Stimulated activated CD8-positive, alpha-beta memory T cell treated with anti-CD3 and anti-CD28 coated beads, Interleukin-4, amount 100 ng/mL, for 24 hours (primary cell): ENCODE measurements around the gene PPFIA1.
"Not testable (repeated sequence)": the region's sequence is repeated elsewhere in the genome, so short reads cannot be mapped to it uniquely, and the experiment has no call there.

Experiments
- DNase-seq: peaks from one replicate; pipeline ENCODE4 v3.0.0-alpha.2; 2020; ENCODE audit warnings: low read depth

PPFIA1 gene

DNA sequence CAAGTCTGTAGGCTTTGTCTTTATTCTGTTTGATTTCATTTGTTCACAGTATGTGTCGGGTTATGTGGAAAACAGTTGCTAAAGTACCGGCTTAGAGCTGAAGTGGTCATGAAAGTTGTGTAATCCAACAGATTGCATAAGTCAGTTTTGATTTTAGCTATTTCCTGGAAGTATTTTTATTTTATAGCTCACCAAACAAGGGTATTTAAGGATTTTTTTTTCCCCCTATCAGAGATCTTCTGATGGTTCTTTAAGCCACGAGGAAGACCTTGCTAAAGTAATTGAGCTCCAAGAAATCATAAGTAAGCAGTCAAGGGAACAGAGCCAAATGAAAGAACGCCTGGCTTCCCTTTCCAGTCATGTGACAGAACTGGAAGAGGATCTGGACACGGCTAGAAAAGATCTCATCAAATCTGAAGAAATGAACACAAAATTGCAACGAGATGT lies 55.9 kb downstream of the PPFIA1 start:
- no peak for DNase-seq

DNA sequence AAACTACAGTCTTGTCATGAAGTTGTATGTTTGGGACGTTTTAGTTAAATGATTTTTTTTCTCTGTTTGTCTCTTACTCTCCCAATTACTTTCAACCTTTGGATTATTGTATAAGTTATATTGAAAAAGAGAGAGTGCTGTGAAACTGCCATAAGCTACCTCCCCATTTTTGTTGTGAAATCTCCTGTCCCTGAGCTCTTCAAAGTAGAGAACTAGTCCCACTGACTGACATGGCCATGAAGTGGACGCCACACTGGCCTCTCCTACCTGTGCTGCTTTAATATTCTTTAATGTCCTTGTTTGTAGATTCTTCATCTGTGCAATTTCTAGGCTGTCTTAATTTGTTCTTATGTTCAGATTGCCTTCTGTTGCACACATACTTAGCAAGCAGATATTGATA lies 56.3 kb downstream of the PPFIA1 start:
- no peak for DNase-seq

DNA sequence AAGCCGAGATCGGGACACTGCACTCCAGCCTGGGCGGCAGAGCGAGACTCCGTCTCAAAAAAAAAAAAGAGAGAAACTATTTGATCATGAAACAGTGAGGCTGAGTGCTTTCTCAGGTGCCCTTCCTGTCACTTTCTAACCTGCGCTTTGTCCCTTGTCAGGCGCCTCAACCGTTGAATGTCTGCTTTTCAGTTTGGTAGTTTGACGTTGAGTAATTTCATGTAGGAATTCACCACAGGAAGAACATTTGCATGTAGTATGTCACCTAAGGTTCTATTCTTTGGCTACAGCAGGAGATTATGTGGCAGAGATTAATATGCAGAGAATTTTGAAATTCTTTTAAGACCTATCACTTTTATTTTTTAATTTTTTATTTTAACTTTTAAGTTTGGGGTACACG lies 57.2 kb downstream of the PPFIA1 start:
- DNase-seq = no peak

DNA sequence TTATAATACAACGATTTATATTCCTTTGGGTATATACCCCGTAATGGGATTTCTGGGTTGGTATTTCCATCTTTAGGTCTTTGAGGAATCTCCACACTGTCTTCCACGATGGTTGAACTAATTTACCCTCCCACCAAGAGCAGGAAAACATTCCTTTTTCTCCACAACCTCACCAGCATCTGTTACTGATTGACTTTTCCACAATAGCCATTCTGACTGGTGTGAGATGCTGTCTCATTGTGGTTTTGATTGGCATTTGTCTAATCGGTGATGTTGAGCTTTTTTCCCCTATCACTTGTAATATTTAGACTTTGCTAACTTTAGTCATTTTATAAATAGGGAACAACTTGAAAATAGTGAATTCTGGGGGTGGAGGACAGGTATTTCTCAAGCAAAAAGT lies 58.1 kb downstream of the PPFIA1 start:
- DNase-seq = no peak

DNA sequence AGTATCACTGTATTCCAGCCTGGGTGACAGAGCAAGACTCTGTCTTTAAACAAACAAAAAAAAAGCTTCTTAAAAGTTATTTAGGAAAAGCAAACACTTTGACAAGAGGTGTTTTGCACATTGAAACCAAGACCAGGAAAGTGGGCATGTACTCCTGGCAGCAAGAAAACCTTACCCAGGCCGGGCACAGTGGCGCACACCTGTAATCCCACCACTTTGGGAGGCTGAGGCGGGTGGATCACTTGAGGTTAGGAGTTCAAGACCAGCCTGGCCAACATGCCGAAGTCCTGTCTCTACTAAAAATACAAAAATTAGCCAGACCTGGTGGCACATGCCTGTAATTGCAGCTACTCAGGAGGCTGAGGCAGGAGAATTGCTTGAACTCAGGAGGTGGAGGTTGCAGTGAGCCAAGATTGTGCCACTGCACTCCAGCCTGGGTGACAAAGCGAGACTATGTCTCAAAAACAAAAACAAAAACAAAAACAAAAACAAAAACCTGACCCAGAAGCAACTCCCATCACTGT lies 60.9 kb downstream of the PPFIA1 start:
- not testable (repeated sequence) for DNase-seq

DNA sequence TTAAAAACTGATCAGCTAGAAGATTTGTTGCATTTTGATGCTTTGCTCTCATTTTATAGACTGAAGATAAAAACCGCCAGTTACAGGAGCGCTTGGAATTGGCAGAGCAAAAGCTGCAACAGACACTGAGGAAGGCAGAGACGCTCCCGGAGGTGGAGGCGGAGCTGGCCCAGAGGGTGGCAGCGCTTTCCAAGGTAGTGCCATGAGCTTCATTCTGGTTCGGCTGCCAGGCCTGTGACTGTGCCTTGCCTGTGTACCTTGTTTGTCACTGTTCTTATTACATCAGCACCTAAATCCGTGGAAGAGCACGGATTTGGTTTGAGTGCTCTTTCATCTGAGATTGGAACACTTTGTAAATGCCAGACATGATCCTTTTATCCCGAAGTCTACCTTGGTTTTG lies 61.4 kb downstream of the PPFIA1 start:
- DNase-seq = no peak

DNA sequence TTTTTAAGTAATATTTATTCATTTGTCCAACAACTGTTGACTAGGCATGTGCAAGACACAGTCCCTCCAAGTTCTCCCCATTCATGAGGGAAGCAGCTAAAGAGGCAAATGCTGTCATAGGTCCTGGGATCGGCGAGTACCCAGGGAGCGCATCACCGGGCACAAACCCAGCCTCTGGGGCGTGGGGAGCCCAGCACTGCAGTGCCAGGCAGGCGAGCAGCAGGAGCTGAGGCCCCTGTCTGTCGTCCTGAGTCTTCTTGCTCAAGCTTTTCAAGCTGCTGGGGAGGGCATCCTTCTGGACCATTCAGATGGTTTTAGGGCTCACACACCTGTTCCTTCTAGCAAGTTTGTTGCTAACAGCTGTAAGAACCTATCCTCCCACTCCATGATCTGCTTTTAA lies 62.1 kb downstream of the PPFIA1 start:
- no peak for DNase-seq

DNA sequence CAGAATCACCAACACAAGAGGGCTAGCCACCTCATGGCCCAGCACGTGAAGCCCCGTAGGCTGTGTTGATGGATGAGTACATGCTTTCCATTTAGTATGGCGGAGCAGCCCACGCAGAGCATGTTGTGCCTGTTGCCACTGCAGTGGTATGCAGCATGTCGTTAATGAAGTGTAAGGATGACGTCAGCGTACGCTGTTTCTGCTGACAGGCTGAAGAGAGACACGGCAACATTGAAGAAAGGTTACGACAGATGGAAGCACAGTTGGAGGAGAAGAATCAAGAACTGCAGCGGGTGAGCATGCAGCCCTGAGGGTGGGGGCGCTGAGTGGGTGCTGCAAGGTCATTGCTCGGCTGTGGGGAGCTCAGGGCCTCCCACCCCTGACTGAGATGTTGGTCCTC lies 62.8 kb downstream of the PPFIA1 start:
- DNase-seq = no peak

DNA sequence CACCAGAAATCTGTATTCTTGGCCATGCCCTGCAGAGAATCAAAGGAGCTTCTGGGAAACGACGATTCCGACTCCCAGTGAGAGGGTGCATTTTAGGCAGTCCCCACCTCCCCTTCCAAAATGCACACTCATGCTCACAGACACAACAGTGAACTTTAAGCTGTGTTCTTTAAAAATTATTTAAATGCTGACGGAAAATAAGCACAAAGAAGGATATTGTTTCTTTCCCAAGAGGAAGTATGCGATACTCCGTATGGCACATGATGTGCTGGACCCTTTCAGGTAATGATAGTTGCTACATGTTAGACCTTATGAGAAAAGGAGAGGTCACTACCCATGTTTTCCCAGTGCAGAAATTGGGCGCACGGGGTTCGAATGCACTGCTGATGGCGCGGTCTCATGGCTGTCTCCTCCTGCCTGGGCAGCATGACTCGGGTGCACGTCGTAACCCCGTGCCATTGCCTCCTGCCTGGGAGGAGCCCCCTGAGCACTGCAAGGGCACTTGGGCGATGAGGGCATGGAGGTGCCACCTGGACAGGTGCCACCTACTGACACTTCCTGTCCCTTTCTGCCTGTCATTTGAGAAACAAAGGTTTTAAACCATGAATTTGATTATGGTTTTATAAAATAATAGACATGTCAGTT lies 64.0 kb downstream of the PPFIA1 start:
- DNase-seq = no peak

DNA sequence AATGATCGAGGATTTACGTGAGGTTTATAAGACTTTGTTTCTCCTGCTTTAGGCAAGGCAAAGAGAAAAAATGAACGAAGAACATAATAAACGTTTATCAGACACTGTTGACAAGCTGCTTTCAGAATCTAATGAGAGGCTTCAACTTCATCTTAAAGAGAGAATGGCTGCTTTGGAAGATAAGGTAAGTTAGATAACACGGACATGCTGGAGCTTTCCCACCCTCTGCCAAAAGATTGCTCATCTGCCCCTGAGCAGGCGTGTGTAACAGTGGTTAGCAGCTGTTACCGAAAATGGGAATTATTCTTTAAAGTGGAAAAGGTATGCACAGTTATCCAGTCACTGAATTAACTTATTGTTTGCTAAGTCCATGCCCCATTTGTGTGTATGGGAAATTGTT lies 65.0 kb downstream of the PPFIA1 start:
- DNase-seq = no peak

DNA sequence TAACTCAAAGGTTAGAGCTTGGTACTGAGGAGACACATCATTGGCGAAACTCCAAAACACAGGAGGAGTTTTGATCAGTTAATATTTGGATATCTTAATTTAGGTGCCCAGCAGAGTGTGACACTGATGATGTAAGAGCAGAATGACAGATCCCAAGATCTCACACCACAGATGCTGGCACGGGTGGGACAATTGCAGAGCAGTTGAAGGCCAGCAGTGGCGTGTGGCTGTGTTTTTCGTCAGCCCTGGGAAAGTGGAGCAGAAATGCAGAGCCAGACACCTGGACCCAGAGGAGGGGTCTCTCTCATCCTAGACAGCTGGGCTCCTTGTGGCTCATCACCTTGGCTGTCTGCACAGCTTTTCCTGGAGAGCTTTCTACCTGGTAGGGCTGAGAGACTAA lies 68.1 kb downstream of the PPFIA1 start:
- DNase-seq = no peak

DNA sequence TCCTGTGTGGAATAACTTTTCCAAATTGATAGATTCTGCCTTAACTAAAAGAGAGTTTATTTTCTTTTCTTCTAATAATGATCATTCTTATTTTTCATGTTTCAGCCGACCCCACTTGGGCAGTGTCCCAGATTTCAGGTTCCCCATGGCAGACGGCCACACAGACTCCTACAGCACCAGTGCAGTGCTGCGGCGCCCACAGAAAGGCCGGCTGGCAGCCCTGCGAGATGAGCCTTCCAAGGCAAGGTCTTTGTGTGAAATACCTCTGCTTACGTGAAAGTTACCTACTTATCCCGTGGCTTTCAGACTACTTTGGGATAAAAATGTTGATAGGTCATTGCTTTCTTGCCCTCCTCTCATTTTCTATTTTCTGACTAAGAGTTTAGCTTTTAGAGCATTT lies 68.6 kb downstream of the PPFIA1 start:
- no peak for DNase-seq

DNA sequence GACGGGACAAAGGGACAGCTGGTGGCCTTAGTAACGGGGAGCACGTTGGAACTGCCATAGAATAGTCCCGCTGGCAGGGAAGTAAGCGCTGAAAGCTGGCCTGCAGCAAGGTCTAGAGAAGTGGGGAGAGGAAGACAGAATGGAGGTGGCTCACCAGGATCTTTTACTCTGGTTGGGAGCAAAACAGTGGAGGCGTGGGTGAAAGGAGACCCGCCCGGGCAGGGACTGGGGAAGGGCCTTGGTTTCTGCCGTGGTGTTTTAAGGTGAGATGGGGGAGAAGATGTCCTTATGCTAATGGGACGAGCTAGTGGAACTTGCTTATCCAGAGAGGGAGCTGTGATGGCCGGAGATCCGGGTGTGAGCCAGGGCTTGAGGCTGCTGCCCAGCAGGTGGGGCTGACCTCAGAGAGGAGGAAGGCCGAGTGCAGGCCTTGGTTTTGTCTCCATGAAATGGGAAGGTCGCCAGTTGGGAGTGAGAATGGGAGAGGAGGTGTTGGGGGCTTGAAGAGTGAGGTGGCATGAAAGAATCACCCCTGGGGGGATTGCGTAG lies 71.5 kb downstream of the PPFIA1 start:
- no peak for DNase-seq

DNA sequence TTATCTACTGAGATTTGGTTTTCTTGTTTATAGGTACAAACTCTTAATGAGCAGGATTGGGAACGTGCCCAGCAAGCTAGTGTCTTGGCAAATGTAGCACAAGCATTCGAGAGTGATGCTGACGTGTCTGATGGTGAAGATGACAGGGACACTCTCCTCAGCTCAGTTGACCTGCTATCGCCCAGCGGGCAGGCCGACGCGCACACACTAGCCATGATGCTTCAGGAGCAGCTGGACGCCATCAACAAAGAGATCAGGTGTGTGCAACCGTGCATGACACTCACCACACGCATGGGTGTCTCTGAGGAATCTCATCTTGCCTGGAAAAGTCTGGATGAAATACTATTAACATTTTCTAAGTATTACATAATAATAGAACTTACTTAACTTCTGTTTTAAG lies 73.1 kb downstream of the PPFIA1 start:
- no peak for DNase-seq

DNA sequence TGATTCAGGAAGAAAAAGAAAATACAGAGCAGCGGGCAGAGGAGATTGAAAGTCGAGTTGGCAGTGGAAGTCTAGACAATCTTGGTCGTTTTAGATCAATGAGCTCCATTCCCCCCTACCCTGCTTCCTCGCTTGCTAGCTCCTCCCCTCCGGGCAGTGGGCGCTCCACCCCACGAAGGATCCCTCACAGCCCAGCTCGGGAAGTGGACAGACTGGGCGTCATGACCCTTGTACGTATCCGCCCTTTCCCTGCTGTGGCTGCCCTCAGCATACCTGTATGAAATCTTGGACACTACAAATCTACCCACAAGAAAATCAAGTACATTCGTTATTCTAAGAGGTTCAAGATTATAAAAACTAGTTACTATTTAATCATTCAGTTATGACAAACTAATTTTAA lies 77.7 kb downstream of the PPFIA1 start:
- no peak for DNase-seq

DNA sequence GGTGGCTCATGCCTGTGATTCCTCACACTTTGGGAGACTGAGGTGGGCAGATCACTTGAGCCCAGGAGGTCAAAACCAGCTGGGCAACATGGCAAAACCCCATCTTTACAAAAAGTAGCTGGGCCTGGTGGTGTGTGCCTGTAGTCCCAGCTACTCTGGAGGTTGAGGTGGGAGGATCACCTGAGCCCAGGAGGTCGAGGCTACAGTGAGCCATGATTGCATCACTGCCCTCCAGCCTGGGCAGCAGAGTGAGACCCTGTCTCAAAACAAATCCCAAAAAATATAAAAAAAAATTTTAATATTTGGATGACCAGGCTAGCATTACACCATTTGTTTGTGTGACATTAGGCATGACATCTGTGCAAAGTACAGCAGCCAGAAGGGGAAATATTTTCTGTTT lies 78.1 kb downstream of the PPFIA1 start:
- DNase-seq = no peak

DNA sequence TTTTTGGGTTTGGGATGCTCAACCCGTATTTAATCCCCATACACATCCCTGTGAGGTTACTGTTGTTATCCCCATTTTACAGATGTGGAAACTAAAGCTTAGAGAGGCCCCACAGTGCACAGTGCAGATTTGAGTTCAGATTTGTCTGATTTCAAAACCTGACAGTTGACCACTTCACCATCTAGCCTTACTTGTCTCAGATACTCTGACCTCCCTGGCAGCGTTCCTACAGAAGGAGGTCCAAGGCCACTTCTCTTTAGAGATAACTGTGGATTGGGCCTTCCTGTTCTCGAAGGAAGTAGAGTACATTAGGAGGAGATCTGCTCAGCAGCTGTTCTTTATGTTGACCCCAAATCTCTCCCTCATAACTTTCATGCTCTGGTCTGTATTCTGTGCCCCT lies 81.2 kb downstream of the PPFIA1 start:
- DNase-seq = no peak

DNA sequence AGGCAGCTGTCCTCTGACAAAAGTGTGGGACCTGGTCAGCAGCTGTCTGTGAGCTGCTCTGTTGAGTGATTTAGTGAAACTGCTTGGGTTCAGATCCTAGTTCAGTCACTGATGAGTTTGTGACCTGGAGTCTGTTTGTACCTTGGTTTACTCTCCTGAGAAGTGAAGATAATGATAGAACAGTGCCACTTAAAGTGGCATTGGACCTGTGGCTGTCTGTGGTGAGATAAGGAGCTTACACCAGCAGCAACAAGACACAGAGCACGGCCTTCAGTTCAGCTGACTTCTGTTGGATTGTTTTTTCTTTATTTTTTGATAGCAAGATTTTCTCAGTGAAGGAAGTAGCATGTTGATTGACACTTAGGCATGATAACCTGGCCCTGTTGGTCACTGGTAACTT lies 81.6 kb downstream of the PPFIA1 start:
- no peak for DNase-seq

DNA sequence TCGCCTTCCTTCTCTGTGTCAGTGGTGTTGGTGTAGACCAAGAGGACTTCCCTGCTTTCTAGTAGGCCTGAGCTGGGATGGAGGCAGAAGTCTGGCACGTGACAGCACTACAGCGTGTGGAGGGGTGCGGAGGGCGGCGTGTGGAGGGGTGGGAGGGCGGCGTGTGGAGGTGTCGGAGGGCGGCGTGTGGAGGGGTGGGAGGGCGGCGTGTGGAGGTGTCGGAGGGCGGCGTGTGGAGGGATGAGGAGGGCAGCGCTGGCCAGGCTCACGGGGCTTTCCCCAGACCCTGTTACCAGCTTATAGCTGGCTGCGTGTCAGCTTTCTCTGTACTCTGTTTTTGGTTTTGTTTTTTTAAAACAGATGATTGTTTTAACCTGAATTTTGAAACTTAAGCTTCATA lies 82.1 kb downstream of the PPFIA1 start:
- no peak for DNase-seq

DNA sequence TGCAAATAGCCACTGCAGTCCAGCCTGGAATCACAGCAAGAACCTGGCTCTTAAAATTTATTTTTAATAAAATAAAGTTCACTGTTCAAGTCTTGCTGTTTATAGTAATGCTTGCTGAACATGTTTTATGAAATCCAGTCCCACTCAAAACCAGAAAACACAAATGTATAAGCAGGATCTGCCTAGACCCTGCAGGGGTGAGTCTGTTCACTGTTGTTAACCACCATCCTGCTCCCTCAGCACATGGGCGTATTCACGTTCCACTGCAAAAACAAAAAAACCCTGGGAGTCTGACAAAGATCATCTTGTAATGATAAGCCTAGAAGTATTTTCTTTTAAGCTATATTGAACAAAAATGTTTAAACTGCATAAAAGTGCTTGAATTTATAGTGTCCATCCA lies 82.8 kb downstream of the PPFIA1 start:
- no peak for DNase-seq

DNA sequence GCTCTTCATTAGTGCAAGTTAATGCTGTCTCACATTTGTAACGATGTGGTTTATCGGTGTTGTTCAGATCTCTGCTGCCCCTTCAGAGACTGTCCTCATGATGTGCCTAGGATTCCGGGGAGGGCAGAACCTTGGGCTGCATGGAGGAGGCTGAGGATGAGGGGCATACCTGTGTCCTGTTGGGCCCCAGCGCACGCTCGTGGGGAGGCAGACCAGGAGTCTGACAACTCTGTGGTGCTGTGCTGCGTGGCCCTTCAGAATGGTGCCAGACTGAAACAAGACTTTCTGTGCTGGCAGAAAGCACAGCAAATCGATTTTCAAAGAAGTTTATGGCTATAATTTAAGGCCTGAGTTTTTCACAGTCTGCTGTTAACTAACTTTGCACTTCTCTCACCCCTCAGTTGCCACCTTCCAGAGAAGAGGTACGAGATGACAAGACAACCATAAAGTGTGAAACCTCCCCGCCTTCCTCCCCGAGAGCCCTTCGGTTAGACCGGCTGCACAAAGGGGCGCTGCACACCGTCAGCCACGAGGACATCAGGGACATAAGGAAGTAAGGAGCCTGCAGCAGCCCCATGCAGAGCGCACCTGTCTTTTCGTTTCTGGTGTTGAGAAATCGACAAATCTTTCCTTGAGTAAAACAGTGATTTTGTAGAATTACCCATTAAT lies 83.5 kb downstream of the PPFIA1 start:
- no peak for DNase-seq

DNA sequence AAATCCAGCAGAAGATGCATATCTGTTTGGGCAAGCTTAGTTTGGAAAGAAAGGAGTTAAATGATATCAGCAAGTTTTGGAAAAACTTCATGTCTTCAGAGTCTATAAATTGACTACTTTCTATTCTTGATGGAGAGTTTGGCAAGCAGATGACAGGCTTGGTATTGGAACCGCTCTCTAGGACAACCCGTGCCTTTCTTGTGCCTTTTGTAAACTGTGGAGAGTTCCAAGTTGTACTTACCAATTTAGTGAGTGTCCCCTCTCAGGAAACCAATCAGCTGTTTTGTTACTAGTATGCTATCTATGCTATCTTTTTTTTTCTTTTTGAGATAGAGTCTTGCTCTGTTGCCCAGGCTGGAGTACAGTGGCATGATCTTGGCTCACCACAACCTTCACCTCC lies 84.1 kb downstream of the PPFIA1 start:
- no peak for DNase-seq

DNA sequence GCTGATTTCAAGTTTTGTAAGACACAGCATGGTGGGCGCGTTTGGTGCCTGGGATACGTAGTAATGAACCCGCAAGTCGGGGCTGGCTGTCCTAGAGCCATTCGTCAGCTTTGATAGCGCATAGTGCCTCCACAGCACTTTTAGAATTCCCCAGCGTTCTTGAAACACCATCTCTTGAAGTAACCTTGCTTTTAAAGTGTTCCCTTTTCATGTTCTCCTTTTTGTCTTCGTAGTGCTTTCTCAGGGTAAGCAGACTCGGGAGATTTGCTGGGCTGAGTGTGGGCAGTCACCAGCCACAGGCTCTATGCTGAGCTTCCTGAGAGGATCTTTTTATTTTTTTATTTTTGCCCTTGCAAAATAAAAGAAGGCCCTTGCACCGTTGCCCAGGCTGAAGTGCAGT lies 88.3 kb downstream of the PPFIA1 start:
- no peak for DNase-seq
